8988T (cell line): ENCODE data around the gene HJV.
A peak's percentile ranks its signal among the peaks of the same experiment; 100 is the strongest.
"Not testable (repeated sequence)": the region's sequence is repeated elsewhere in the genome, so short reads cannot be mapped to it uniquely, and the experiment has no call there.

Source experiments
- DNase-seq: peaks from one replicate; pipeline ENCODE4 v3.0.0; 2011

Gene HJV, protein sequence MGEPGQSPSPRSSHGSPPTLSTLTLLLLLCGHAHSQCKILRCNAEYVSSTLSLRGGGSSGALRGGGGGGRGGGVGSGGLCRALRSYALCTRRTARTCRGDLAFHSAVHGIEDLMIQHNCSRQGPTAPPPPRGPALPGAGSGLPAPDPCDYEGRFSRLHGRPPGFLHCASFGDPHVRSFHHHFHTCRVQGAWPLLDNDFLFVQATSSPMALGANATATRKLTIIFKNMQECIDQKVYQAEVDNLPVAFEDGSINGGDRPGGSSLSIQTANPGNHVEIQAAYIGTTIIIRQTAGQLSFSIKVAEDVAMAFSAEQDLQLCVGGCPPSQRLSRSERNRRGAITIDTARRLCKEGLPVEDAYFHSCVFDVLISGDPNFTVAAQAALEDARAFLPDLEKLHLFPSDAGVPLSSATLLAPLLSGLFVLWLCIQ

DNA sequence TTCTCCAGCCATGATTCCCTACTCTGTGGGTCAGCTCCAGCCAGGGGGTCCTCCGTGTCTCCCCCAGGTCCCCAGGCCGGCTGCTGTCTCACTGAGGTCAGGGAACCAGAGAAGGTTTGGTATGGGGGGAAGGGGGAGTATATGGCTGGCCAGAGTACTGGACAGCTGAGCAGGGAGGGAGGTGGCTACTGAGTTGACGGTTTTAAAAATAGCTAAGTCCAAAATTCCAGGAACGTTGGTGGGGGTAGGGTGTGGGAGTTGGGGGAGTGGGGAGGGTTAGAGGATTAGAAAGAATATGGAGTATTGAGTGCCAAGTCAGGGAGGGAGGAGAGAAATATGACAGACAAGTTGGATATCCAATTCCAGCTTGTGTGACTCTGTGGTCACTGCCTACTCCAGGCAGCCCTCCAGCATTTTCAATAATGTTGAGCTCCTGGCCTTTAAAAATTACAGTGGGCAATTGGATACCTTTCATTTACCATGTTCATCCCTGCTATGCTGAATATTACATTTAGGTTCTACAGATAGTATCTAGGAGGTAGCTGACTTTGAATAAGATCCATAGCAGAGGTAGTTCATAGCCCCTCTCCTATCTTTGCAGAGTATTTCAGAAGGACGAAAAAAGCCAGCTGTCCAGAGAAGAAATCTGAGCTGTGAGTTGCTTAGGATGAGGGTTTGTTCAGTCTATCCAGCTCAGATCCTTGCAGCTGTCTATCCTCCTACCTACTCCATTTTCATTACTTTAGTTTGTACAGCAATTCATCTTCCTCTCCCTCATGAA, at the start of gene HJV:
Gene HJV (minus strand): TSS at position 114 of the 781 bp plus-strand sequence. CDS start 1,504 bp downstream, outside the sequence.
- no peak for DNase-seq

DNA sequence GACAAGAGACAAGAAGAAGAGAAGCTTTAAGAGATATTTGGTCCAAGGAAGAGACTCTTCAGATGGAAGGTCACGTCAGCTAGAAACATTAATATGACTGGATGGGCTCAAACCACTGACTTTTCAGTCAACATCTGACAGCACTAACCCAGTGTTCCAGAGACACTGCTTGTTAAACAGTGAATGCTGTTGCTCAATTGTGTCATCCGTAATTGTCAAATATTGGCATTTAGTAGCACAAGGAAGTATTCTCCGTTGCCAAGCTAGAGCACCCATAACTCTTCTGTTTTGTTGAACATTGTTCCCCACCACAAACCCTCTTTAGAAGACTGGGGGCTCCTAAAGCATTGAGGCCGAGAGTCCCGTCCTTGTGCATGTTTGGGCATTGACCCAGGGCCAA, 37.6 kb upstream of the HJV start:
- not testable (repeated sequence) for DNase-seq

DNA sequence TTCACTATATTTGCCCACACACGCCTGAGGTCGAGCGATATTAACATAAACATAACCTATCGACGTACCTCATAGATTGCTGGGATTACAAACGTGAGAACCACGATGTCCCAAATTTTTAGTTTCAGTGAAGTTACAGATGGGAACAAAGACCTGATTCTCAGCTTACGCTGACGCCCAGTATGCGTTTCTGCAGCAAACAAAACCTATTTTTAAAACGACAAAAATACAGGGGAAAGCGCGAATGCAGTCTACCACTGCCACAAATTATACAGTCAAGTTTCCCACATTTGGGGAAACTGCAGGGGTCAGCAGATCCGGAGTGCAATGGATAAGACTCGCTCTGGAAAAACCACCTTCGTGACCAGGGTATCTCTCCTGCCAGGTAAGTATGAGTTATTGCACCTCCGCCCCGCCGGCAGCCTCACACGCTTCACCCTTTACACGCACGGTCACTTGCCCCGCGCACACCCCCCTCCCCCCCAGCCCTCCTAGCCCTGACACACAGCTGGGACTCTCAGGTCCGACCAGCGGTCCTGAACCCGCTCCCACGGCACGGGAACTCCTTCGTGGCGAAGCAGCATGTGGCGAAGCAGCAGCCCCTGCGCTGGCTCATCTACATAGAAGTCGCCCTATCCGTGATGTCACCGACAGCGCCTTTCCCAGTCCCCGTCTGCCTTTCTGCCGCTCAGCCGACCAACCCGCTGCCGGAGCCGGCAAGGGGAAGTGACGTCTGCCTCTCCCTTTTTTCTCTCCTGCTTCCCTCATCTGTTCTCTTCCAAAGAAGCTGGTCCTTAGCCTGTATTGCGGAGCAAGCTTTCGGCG, 30.5 kb upstream of the HJV start:
- DNase-seq = peak; percentile 57

DNA sequence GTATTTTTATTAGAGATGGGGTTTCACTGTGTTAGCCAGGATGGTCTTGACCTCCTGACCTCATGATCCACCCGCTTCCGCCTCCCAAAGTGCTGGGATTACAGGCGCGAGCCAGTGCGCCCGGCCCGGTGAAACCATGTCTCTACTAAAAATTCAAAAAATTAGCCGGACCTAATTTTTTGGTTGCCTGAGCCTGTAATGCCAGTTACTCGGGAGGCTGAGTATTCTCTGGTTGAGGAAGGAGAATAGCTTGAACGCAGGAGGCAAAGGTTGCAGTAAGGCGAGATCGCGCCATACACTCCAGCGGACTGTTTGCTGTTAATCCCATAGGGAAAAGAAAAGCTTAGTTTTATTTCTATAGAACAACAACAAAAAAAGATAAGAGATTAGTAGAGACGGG, 29.9 kb upstream of the HJV start:
- no peak for DNase-seq

DNA sequence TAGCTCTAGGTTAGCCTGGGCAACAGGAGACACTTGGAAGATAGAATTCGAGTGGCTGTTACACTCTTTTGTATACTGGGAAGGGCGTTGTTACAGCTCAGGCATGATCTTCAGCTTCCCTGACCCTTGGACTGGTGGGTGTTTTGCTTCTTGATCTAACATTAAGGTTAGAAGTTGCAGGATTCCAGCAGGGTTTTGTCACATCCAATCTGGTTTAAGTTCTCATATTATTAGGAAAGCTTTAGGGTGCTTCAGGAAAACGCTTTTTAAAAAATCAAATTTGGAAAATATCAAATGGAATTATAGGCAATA, 29.1 kb upstream of the HJV start:
- not testable (repeated sequence) for DNase-seq

DNA sequence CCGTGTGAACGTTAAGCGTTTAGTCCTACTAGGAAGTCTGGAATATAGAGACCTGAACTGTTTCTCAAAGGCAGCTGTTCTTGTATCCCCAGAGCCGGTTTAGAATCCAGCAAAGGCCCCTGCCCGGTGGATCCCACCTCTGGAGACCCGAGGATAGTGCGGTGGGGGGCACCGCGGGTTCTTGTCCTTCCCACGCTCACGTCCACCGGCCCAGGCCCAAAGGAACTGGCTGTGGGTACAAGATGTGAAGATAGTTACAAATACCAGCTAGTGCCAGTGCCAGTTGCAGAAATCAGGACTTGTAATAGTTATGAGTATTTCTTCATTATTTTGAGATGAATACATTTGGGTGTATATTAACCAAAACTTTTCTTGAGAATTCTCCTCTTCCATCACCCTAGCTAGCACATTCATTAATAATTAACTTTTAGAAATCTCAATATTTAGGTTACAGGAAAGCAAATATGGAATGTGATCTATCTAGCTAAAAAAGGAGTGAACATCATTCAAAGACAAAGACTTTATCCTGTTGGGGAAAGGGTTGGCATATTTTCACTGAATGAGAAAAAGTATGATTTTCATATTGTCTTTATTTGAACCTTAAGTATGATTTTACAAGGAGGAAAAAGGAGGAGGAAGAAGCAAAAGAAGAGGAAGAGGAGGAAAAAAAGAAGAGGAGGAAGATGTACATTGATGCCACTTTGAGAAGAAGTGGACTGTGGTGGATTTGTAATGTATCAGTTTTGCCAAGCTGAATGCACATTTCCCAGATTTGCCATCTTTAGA, 28.5 kb upstream of the HJV start:
- DNase-seq = not testable (repeated sequence)

DNA sequence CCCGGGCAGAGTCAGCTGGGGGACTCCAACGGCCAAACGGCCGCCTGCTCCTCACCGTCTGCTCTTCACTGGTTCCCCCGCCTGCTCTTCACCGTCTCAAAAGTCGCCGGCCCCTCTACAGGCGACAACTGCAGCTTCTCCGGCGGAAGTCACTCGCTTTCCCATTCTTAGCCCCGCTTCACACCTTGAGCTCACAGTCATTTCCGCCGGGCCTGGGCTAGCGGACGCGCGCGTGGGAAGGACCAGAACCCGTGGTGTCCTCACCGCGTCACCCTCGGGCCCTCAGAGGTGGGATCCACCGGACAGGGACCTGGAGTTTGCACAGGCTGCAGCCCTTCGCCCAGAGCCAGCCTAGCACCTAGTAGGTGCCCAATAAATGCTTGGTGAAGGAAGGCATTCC, 27.9 kb upstream of the HJV start:
- no peak for DNase-seq

DNA sequence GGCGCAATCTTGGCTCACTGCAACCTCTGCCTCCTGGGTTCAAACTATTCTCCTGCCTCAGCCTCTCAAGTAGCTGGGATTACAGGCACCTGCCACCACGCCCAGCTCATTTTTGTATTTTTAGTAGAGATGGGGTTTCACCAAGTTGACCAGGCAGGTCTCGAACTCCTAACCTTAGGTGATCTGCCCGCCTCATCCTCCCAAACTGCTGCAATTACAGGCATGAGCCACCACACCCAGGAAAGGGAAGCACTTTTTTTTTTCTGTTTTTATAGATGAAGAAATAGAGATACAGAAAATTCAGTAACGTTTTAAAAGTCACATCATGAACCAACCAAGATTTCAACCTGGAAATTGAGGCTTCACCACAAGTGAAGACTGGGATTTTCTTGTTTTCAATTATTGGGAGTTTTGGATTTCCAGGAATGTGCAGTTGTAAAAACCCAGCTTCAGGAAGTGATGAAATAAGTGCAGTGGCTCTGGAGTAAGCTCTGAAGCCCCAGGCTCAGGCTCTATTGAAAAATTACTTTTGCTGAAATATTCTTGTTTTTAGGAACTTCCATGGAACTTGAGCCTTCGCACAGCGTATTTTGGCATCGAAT, 27.1 kb upstream of the HJV start:
- not testable (repeated sequence) for DNase-seq

DNA sequence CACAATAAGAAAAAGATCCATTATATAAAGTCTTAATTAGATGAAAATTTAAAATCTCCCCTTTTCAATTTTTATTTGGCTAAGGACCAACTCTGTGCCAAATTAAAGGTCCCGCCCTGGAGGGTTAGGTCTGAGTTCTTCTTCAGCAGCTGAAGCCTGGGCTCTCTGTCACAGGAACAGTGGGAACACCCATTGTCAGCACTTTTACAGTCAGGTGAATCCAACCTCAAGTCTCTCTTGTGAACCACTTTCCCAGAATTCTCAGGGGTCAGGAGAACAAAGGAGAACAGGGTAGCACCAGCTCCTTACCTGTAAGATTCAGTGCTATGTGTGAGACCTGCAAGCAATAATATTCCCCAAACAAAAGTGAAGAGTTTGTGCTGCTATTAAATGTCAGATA, 25.1 kb upstream of the HJV start:
- no peak for DNase-seq

DNA sequence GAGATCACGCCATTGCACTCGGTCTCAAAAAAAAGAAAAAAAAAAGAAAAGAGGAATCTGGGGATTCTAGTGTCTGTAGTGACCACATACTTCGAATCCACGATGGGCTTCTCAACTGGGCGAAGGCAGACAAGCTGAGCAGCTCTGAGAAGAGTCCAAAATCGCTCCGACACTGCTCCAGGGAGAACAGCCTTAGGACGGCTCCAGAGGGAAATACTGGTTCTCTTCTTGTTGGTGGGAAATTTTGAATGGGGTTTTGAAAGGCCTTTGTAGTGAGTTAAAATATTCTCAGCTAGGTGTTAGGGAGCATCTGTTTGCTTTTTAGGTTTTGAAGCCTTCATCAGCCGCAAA, 18.3 kb upstream of the HJV start:
- DNase-seq = no peak

DNA sequence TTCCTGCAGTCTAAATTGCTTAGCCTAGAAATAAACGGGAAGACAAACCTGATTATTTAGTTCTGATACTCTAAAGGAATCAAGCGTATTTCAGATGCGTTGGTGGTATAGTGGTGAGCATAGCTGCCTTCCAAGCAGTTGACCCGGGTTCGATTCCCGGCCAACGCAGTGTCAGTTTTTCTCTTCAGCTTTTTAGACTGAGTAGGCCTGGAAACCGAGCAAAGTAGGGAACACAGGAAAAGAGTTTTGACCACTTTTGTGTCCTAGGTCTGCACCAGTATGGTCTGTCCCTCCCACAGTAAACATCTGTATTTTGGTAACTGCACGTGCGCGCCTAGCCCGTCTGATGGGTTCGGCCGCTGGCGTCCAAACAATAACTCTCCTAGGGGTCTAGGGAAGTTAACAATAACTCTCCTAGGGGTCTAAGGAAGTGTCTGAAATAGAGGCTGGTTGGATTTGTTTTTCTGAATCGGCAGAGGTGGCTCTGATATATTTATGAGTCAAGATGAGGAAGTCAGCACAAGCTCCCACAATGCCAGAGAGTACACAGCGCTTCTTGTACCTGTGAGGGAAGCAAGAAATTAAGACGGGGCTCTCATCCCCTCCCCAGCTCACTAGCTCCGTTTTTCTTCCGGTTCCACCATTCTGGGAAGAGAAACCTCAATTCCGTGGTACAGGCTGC, 15.6 kb upstream of the HJV start:
- DNase-seq = no peak

DNA sequence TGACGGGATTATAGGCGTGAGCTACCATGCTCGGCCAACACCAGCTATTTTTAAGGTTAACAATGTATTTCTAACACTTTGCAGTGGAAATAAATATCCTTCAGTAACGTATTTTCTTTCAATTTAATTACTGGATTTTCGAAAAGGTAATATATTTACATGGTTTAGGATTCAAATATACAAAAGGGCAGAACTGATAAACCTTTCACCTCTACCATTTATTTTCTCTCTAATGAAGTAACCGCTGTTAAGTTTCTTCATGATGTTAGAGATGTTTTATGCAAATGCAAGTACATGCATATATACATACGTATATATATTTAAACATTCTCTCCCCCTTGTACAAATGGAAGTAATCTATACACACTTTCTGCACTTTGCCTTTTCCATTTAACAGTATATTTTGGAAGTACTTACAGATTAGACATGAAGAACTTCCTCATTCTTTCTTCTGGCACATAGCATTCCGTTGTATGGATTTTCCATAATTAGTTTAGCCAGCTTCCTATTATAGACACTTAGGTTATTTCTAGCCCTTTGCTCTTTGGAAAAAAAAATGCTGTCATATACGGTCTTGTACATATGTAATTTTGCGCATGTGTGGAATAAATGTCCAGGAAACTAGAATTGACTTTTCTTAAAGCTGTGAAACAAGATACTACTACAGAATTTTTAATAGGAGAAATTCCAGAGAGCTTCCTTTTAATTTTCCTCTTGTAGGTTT, 14.9 kb upstream of the HJV start:
- no peak for DNase-seq

DNA sequence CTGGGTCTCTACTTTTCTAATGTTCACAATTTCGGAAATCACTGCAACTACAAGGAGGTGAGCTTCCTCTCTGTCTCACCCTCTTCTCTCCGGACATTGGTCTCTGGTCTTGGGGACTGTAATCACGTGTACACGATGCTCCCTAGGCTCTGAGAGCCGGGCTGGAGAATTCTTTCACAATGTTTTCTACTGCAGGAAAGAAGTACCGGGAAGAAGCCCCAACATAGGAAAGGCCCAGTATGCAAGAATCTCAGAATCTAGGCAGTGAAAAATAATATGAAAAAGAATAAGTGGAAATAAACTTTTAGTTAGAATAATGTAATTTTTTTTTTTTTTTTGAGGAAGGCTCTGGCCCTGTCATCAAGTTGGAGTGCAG, 13.5 kb upstream of the HJV start:
- no peak for DNase-seq

DNA sequence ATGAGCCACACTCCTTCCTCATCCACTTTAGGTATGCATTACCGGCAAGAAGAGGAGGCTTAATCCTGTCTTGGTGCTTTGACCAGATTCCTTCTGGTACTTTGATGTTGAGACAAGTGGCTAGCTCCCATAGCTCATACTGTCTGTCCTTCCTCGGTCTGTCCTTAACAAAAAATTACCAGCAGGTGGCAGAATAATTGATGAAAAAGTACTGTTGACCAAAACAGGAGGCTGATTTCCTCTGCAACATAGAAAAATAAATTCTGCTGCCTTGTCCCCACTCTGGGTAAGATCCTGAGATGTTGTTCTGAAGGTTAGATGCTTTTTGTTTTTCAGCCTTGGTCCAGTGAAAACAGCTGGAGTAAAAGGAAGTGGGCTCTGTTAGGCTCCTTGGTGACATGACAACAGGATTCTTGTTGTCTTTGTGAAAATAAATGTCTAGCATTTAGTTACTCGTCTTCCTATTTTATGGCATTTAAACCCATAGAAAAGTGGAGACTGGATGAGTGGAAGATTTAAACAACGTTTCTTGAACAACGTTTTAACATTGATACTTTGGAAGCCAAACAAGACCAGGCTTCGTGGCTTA, 11.2 kb upstream of the HJV start:
- no peak for DNase-seq

DNA sequence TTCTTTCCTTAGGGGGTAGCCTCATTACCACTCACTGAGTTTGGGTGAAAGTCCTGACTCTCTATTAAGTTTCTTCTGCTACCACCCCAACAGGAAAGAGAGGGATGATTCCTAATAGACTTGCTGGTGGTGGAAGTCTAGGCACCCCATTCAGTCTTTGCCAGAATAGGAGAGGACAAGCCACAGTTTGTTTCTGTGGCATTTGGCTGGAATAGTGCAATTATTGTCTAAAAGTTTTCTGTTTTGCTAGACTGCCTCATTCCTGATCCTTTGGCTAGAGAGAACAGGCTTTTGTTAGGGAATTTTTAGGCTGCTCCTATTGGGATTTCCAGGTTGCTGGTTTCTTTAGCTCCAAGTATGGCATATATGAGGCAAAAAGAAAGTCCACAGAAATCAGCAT, 9.9 kb upstream of the HJV start:
- DNase-seq = no peak

DNA sequence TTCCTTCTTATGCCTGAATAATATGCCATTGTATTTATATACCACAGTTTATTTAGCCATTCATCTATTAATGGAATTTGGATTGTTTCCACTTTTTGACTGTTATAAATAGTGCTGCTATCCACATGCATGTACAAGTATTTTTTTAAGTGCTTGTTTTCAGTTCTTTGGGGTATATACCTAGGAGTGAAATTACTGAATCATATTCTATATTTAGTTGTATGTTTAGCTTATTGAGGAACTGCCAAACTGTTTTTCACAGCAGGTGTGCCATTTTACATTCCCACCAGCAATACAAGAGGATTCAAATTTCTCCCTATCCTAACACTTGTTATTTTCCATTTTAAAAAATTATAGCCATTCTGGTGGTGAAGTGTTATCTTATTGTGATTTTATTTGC, 7.6 kb upstream of the HJV start:
- DNase-seq = no peak

DNA sequence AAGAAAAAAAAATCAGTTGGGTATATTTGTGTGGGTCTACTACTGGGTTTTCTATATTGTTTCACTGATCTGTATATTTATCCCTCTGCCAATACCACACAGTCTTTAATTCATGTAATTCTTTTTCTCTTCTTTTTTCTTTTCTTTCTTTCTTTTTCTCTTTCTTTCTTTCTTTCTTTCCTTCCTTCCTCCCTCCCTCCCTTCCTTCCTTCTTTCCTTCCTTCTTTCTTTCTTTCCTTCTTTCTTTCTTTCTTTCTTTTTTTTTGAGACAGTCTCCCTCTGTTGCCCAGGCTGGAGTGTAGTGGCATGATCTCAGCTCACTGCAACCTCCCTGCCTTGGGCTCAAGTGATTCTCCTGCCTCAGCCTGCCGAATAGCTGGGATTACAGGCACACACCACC, 5.1 kb upstream of the HJV start:
- not testable (repeated sequence) for DNase-seq

DNA sequence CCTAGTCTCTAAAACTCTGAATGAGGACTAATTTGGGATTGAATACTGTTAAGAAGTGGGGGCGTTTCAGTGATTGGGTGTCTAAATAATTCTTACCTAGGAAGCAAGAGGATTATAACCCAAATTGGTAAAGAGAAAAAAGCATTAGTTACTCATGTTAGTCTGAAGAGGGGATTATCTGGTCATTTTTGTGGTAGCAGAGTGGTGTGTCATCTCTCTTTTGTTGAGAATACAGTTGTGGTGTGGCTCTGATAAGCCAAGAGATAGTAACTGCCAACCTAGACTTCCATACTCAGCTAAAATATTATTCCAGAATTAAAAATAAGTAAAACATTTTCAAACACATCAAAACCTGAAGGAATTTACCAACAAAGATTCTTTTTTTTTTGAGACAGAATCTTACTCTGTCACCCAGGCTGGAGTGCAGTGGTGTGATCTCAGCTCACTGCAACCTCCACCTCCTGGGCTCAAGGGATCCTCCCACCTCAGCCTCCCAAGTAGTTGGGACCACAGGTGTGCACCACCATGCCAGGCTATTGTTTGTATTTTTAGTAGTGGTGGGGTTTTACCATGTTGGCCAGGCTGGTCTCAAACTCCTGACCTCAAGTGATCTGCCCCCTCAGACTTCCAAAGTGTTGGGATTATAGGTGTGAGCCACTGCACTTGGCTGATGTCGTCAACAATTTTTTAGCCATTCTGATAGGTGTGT, 4.4 kb upstream of the HJV start:
- not testable (repeated sequence) for DNase-seq

DNA sequence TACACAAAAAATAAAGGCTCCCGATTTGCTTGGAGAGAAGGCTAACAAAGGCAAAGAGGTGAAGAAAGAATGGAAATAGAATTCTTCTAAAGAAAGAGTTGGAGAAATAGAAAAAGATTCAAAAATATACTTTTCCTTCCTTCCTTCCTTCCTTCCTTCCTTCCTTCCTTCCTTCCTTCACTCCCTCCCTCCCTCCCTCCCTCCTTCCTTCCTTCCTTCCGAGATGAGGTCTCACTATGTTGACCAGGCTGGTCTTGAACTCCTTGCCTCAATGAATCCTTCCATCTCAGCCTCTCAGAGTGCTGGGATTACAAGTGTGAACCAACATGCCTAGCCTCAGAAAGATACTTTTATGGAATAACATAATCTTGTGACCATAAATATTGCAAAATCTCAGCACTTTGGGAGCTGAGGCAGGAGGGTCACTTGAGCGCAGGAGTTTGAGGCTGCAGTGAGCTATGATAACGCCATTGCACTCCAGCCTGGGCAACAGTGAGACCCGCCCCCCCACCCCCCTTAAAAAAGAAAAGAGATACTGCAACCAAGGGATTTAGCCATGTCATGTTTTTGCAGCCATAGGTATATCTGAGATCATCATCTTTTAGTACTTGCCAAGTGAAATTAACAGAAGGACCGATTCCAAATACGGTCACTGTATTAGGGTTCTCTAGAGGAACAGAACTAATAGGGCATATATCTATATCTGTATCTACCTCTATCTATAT, 1.0 kb upstream of the HJV start:
- no peak for DNase-seq
